Esophagus muscularis mucosa (tissue), 4 donors: ENCODE data around the gene HTR4. TPM values are rescaled to one million over a fixed set of nuclear protein-coding genes. Genes with fewer than 3 reads are reported as not detected.

Experiments used
- DNase-seq: peaks from one replicate; pipeline ENCODE4 v3.0.0-alpha.2; 2017; ENCODE audit errors: extremely low spot score
- H3K27ac ChIP-seq, 4 donors: fragments of 200-600 bp; sonication (generic); replicated peaks in 1 of 4; 1 replicate in 3 of 4; 2 replicates in 1 of 4; pipeline ENCODE4 v1.5.1; 2016 to 2019; ENCODE audit warnings: mild to moderate bottlenecking in 1 of 4
- H3K27me3 ChIP-seq, 4 donors: fragments of 200-600 bp; sonication (generic); one replicate each; pipeline versions ENCODE4 v1.5.1 to v1.6.0; 2016 to 2019
- H3K36me3 ChIP-seq, 4 donors: fragments of 200-600 bp; sonication (generic); one replicate each; pipeline ENCODE4 v1.5.1; 2016 to 2019
- H3K4me1 ChIP-seq, 4 donors: fragments of 200-600 bp; sonication (generic); one replicate each; pipeline ENCODE4 v1.5.1; 2016 to 2019
- H3K4me3 ChIP-seq, 4 donors: fragments of 200-600 bp; sonication (generic); 1 replicate in 2 of 4; 2 replicates in 2 of 4; pipeline ENCODE4 v1.5.1; 2016 to 2019; ENCODE audit warnings: mild to moderate bottlenecking in 4 of 4, moderate library complexity in 1 of 4
- H3K9me3 ChIP-seq, 4 donors: fragments of 200-600 bp; sonication (generic); 1 replicate in 3 of 4; 2 replicates in 1 of 4; pipeline ENCODE4 v1.5.1; 2016 to 2019
- CTCF ChIP-seq, 3 experiments: fragments of 200-600 bp in 2 of 3; fragments of 450-650 bp in 1 of 3; sonication (generic) in 2 of 3; IDR thresholded peaks; one replicate each; pipeline ENCODE4 v1.5.1; 2017 to 2019; ENCODE audit warnings: antibody characterized with exemption in 3 of 3, mild to moderate bottlenecking in 2 of 3, moderate library complexity in 1 of 3
- EP300 ChIP-seq: sonication (generic); formaldehyde crosslinking; IDR thresholded peaks from one replicate; pipeline ENCODE4 v1.6.1; 2017; ENCODE audit warnings: antibody characterized with exemption
- POLR2A ChIP-seq: fragments of 450-650 bp; IDR thresholded peaks from one replicate; pipeline ENCODE4 v1.6.1; 2017; ENCODE audit warnings: antibody characterized with exemption, moderate library complexity, mild to moderate bottlenecking, low read depth
- POLR2AphosphoS5 ChIP-seq, 2 donors: sonication (generic); formaldehyde crosslinking; IDR thresholded peaks; one replicate each; pipeline ENCODE4 v1.6.1; 2017; ENCODE audit warnings: antibody characterized with exemption in 2 of 2
- WGBS: methylation state at CpG from one replicate; pipeline ENCODE4 v1.1.5; 2018; 5-methylcytosine and 5-hydroxymethylcytosine counted together
- intact Hi-C: fragments of 100-400 bp; cut with DNase I; formaldehyde crosslinking; loops from one replicate; pipeline ENCODE4 v1.15.1; 2023
- total RNA-seq, 4 donors: library from RNA; depleted of rRNA; stranded (reverse); fragments of >200 nt; gene quantifications; one replicate each; pipeline versions ENCODE4 v1.1.0 to v1.2.1, GENCODE V29; 2016

Gene HTR4
- total RNA-seq, 4 donors from 2014 or later: 0.23 to 0.42 TPM; not detected in 2

GRCh38 chr5:148606296-148606695 lies 48.0 kb downstream of the HTR4 start:
- DNase-seq: no peak
- H3K4me3 ChIP-seq: no peak overlapping the region
- H3K9me3 ChIP-seq: no peaks in the 10 kb centered on the region
- no peaks in the 10 kb centered on the region for H3K36me3 ChIP-seq
- intact Hi-C loops: no loop called here
- TF ChIP-seq CTCF (IDR thresholded peaks at IDR 0.05) (no peak), POLR2AphosphoS5 (IDR thresholded peaks at IDR 0.05) (no peak), POLR2A (no peak), EP300 (no peak)
- no peaks in the 10 kb centered on the region for H3K27me3 ChIP-seq
- H3K4me1 ChIP-seq: no peaks in the 10 kb centered on the region
- no peak overlapping the region for H3K27ac ChIP-seq

- WGBS: 91% methylated on average over 1 of the region's 1 CpG
- Histone ChIP-seq H3K27ac (no peak overlapping the region), H3K27me3 (no peaks in the 10 kb centered on the region), H3K4me1 (no peaks in the 10 kb centered on the region), H3K4me3 (no peak overlapping the region), H3K9me3 (peaks cover 0 to 11% (median 0%) of the 10 kb centered on the region in 4 donors), H3K36me3 (no peaks in the 10 kb centered on the region)
- no peak for DNase-seq
- TF ChIP-seq CTCF (IDR thresholded peaks at IDR 0.05): no peak
- TF ChIP-seq POLR2A: no peak
- TF ChIP-seq POLR2AphosphoS5 (IDR thresholded peaks at IDR 0.05): no peak
- no peak for TF ChIP-seq EP300
- intact Hi-C loops: no loop called here
Measured at GRCh38 chr5:148599187-148599586, 55.1 kb downstream of the HTR4 start.

- TF ChIP-seq POLR2AphosphoS5 (IDR thresholded peaks at IDR 0.05) (no peak), POLR2A (no peak), EP300 (no peak), CTCF (IDR thresholded peaks at IDR 0.05) (no peak)
- no peak for DNase-seq
- H3K9me3 ChIP-seq: peaks cover 0 to 11% (median 0%) of the 10 kb centered on the region in 4 donors
- H3K4me3 ChIP-seq: no peak overlapping the region
- H3K27me3 ChIP-seq: no peaks in the 10 kb centered on the region
- H3K36me3 ChIP-seq: no peaks in the 10 kb centered on the region
- H3K27ac ChIP-seq: no peak overlapping the region
- intact Hi-C loops: no loop called here
- H3K4me1 ChIP-seq: no peaks in the 10 kb centered on the region
- 93% methylated on average over 5 of the region's 5 CpGs for WGBS
Measured at GRCh38 chr5:148595697-148596096, 58.6 kb downstream of the HTR4 start.

GRCh38 chr5:148586796-148587195 lies 67.5 kb downstream of the HTR4 start:
- intact Hi-C loops: no loop called here
- DNase-seq: no peak
- Histone ChIP-seq H3K27ac (no peak overlapping the region), H3K27me3 (no peaks in the 10 kb centered on the region), H3K4me3 (no peak overlapping the region), H3K9me3 (no peaks in the 10 kb centered on the region), H3K36me3 (no peaks in the 10 kb centered on the region), H3K4me1 (no peaks in the 10 kb centered on the region)
- TF ChIP-seq POLR2A (no peak), EP300 (no peak), POLR2AphosphoS5 (IDR thresholded peaks at IDR 0.05) (no peak), CTCF (IDR thresholded peaks at IDR 0.05) (no peak)
- WGBS: 46% methylated on average over 2 of the region's 2 CpGs

GRCh38 chr5:148585988-148586387 lies 68.3 kb downstream of the HTR4 start:
- H3K27ac ChIP-seq: no peak overlapping the region
- no peaks in the 10 kb centered on the region for H3K36me3 ChIP-seq
- H3K27me3 ChIP-seq: no peaks in the 10 kb centered on the region
- intact Hi-C loops: no loop called here
- no peaks in the 10 kb centered on the region for H3K9me3 ChIP-seq
- TF ChIP-seq POLR2AphosphoS5 (IDR thresholded peaks at IDR 0.05) (no peak), EP300 (no peak), POLR2A (no peak), CTCF (IDR thresholded peaks at IDR 0.05) (no peak)
- H3K4me1 ChIP-seq: no peaks in the 10 kb centered on the region
- DNase-seq: no peak
- no peak overlapping the region for H3K4me3 ChIP-seq
